GM21447 (cell line): ENCODE data around the gene KRTAP17-1.
"Not testable (repeated sequence)": the region's sequence is repeated elsewhere in the genome, so short reads cannot be mapped to it uniquely, and the experiment has no call there.

ENCODE experiments used
- ATAC-seq: cut with Tn5 transposase; IDR thresholded peaks from one replicate; pipeline ENCODE4 v1.9.1; 2021; ENCODE audit not compliant: unreplicated experiment

KRTAP17-1 gene

DNA sequence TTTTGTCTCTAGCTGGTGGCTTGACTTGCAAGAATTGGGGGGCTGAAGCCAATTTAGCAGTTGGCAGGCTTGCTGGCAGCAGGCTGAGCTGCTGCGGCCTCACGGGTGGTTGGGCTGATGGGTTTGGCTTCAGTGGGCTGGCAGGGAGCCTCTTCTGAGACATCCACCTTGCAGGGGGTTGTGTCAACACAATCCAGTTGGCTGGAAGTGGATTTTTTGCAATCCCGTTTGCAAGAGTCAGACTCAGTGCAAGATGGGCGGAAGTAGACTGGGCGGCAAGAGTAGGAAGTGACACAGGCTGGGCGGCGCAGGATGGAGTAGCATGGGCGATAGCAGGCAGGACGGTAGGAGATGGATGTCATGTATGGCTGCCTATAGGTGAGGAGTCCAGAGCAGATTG lies 7.9 kb downstream of the KRTAP17-1 start:
- ATAC-seq = no peak

DNA sequence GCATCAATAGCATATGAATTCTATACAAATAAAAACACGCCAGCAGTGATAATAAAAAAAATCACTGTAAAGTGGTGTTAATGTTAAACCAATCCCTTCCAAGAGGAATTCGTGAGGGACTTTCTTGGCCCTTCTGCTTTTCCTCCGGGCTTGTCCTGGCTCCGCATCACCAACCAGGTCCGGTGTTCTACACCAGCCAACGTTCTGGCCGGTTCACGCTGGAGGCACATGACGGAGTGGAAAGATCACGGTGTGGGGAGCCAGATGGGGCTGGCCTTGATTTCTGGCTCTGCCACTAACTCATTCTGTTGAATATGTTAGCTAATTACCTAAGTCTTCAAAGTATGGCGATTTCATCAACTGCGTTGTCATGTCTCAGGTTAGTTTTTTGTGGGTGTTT lies 11.4 kb downstream of the KRTAP17-1 start:
- ATAC-seq = no peak

DNA sequence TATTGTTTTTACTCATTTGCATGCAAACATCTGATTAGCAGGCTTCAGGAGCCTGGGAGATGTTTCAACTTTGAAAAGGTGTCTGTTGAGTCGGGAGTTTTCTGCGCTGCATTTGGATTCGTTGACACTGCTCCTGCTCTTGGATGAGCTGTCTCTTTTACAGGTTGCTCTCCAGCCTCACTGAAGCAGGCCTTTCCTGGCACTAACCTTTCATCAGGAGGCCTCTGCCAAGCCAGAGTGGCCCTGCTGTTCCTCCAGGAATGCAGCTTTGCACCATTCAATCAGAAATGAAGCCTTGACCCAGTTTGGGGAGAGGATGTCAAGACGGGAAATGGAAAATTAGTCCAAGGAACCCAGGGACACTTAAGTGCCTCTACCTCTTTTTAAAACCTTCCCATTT lies 12.5 kb downstream of the KRTAP17-1 start:
- no peak for ATAC-seq

GRCh38 chr17:41301916-41302901 lies 13.3 kb downstream of the KRTAP17-1 start, which contains the start of gene KRTAP29-1:
Gene KRTAP29-1, minus strand, starts transcription at chr17:41302851. Its CDS starts 0 bp downstream, at chr17:41302851.
- no peak for ATAC-seq

GRCh38 chr17:41301204-41301790 lies 14.2 kb downstream of the KRTAP17-1 start:
- ATAC-seq = no peak

GRCh38 chr17:41298458-41299135 lies 16.9 kb downstream of the KRTAP17-1 start:
- no peak for ATAC-seq

GRCh38 chr17:41296846-41297245 lies 18.7 kb downstream of the KRTAP17-1 start:
- ATAC-seq = no peak

DNA sequence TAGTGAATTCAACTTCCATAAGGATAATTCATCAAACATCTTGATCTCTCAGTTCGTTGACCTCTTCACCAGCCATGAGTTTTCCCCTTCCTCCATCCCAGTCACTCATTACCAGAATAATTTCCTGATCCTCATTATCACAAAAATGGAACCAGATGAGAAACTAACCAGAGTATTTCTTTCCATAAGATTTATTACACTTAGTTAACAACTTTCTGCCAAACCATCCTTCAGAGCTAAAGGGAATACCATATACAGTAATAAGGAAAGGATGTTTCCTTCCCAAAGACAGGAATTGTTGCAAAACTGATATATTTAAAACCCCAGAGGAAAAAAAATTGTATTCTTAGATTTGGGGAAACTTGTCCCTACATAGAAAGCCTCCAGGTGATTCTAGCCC lies 21.5 kb downstream of the KRTAP17-1 start:
- ATAC-seq = no peak

GRCh38 chr17:41287050-41287449 lies 28.5 kb downstream of the KRTAP17-1 start:
- no peak for ATAC-seq

DNA sequence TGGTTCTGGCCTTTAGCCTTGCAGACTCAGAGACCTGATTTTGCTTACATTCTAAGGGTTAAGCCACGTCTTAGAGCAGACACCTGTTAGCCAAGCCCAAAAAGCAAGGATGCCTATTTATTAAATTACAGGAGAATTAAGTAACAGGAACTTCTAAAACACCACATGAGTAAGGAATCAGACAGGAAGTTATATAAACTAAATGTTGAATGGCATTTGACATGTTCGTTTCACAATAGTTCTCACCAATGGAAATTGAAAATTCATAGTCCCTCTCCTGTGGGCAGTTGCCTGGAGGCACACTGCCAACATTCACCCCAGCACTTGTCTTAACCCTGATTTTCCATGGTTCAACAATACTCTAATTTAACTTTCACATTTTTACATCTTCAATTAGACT lies 31.0 kb downstream of the KRTAP17-1 start:
- ATAC-seq = no peak

GRCh38 chr17:41284043-41284442 lies 31.5 kb downstream of the KRTAP17-1 start:
- ATAC-seq = no peak

DNA sequence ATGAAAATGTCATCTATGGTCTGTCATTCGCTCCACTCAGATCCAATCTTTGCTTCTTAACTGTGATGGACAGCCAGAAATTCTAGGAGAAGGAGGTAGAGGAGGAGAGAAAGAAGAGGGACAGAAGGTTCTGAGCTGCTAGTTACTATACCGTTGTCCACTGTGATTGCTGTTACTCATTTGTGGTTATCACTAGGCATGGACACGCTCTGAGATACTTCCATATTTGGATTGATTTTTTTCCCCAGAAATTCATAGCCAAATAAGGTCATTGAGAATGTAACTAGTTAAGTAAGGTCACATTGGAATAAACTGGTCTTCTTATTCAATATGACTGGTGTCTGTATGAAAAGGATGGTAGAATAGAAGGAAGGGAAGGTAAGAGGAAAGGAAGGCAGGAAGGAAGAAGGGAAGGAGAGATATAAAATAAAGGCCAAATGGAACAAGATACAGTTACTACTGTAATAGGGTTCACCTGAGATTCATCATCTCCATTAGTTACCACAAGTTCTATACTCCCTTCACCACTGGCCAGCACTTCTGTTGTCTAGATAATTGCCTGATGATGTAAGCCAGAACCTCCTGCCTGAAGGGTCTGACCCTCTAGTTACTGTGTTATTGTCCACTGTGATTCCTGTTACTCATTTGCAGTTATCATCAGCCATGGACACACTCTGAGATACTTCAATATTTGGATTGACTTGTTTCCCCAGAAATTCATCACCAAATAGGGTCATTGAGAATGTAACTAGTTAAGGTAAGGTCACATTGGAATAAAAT lies 37.1 kb downstream of the KRTAP17-1 start:
- ATAC-seq = no peak

DNA sequence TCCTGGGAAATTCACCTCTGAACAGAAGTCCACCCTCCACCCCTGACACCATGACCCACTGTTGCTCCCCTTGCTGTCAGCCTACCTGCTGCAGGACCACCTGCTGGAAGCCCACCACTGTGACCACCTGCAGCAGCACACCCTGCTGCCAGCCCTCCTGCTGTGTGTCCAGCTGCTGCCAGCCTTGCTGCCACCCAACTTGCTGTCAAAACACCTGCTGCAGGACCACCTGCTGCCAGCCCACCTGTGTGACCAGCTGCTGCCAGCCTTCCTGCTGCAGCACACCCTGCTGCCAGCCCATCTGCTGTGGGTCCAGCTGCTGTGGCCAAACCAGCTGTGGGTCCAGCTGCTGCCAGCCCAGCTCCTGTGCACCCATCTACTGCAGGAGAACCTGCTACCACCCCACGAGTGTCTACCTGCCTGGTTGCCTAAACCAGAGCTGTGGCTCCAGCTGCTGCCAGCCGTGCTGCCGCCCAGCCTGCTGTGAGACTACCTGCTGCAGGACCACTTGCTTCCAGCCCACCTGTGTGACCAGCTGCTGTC lies 39.8 kb downstream of the KRTAP17-1 start, which contains the start of gene KRTAP9-7:
TSS of gene KRTAP9-7 (plus strand) at position 51 of the 543 bp plus-strand sequence. CDS start at position 51, 0 bp downstream.
- ATAC-seq = not testable (repeated sequence)

- ATAC-seq = no peak
Measured at GRCh38 chr17:41271858-41272257, 43.7 kb downstream of the KRTAP17-1 start.

DNA sequence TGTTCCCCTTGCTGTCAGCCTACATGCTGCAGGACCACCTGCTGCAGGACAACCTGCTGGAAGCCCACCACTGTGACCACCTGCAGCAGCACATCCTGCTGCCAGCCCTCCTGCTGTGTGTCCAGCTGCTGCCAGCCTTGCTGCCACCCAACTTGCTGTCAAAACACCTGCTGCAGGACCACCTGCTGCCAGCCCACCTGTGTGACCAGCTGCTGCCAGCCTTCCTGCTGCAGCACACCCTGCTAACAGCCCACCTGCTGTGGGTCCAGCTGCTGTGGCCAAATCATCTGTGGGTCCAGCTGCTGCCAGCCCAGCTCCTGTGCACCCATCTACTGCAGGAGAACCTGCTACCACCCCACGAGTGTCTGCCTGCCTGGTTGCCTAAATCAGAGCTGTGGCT lies 44.2 kb downstream of the KRTAP17-1 start:
- ATAC-seq = not testable (repeated sequence)

DNA sequence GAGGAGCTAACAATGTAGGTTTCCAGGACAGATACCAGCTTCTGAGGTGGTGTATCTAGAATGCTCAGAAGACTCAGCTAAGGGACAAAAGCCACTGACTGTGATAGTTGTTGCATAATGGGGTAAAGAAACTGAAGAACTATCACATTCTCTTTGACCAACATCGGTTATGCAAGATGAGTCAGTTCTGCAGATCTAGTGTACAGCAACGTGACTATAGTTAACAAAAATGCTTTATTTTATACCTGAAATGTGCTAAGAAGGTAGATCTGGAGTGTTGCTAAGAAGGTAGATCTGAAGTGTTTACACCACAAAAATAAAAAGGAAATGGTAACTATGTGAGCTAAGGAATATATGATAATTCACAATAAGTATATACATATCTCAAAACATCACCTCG lies 47.8 kb downstream of the KRTAP17-1 start:
- no peak for ATAC-seq

DNA sequence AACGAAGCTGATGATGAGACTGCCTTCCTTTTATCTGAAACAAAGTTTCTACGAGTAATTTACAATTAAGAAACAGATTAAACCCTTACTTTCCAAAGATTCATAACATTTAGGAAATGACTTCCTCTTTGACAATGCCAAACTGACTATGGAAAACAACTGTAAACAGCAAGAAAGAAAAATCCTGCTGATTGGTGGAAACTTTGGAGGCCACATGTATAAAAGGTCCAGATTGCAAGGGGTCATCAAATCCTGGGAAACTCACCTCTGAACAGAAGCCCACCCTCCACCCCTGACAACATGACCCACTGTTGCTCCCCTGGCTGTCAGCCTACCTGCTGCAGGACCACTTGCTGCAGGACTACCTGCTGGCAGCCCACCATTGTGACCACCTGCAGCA lies 50.4 kb downstream of the KRTAP17-1 start, which contains the start of gene KRTAP9-6:
TSS of gene KRTAP9-6 (plus strand) at position 301 of the 400 bp plus-strand sequence. CDS start at position 301, 0 bp downstream.
- no peak for ATAC-seq
